GM23338 (cell line): ENCODE data around the gene CCNQ. TPM values are rescaled to one million over a fixed set of nuclear protein-coding genes. Genes with fewer than 3 reads are reported as not detected.

ENCODE experiments used
- ATAC-seq: fragments of 200-7000 bp; cut with Tn5 transposase; 3 replicates; pipeline ENCODE4 v1.9.1; 2020
- DNase-seq: peaks from one replicate; pipeline ENCODE4 v3.0.0-alpha.2; 2015; ENCODE audit warnings: low spot score
- H2AFZ ChIP-seq: fragments of 200-600 bp; sonication (generic); 2 replicates; pipeline ENCODE4 v1.8.0; 2016; ENCODE audit warnings: antibody characterized with exemption, mild to moderate bottlenecking, moderate library complexity
- H3F3A ChIP-seq: fragments of 200-600 bp; sonication (generic); replicated peaks from 2 replicates; pipeline ENCODE4 v1.8.0; 2017; ENCODE audit warnings: antibody characterized with exemption, mixed run types, low read depth
- H3K27ac ChIP-seq: fragments of 200-600 bp; sonication (generic); 2 replicates; pipeline ENCODE4 v1.6.1; 2016; ENCODE audit warnings: low read depth
- H3K27me3 ChIP-seq: fragments of 200-600 bp; sonication (generic); 2 replicates; pipeline ENCODE4 v1.8.0; 2016; ENCODE audit warnings: mild to moderate bottlenecking, mixed run types, moderate library complexity; ENCODE audit not compliant: insufficient read depth
- H3K36me3 ChIP-seq: fragments of 200-600 bp; sonication (generic); 2 replicates; pipeline ENCODE4 v1.8.0; 2016; ENCODE audit warnings: mild to moderate bottlenecking; ENCODE audit not compliant: insufficient read depth
- H3K4me1 ChIP-seq: fragments of 200-600 bp; sonication (generic); 2 replicates; pipeline ENCODE4 v1.8.0; 2016; ENCODE audit warnings: mild to moderate bottlenecking, moderate library complexity; ENCODE audit not compliant: insufficient read depth
- H3K4me2 ChIP-seq: fragments of 200-600 bp; sonication (generic); 2 replicates; pipeline ENCODE4 v1.7.1; 2017; ENCODE audit warnings: mixed run types
- H3K4me3 ChIP-seq: fragments of 200-600 bp; sonication (generic); 2 replicates; pipeline ENCODE4 v1.6.1; 2016; ENCODE audit warnings: mixed run types
- H3K79me2 ChIP-seq: fragments of 200-600 bp; sonication (generic); replicated peaks from 2 replicates; pipeline ENCODE4 v1.8.0; 2017; ENCODE audit warnings: mild to moderate bottlenecking; ENCODE audit not compliant: insufficient read depth
- H3K9me2 ChIP-seq: fragments of 200-600 bp; sonication (generic); 2 replicates; pipeline ENCODE4 v1.8.0; 2017; ENCODE audit not compliant: insufficient read depth
- H4K20me1 ChIP-seq: fragments of 200-600 bp; sonication (generic); replicated peaks from 2 replicates; pipeline ENCODE4 v1.8.0; 2017; ENCODE audit warnings: mild to moderate bottlenecking; ENCODE audit not compliant: insufficient read depth
- H3K27ac Mint-ChIP-seq: 2 replicates; pipeline ENCODE4 v1.8.0; 2020; ENCODE audit warnings: inconsistent platforms, mild to moderate bottlenecking, moderate library complexity, mixed read lengths
- H3K27me3 Mint-ChIP-seq: 3 replicates; pipeline ENCODE4 v1.8.0; 2022; ENCODE audit warnings: low read depth, mild to moderate bottlenecking, moderate library complexity, mixed read lengths, inconsistent platforms; ENCODE audit not compliant: insufficient read depth, poor library complexity
- H3K36me3 Mint-ChIP-seq: 3 replicates; pipeline ENCODE4 v1.8.0; 2021; ENCODE audit warnings: low read depth, mild to moderate bottlenecking, inconsistent platforms, moderate library complexity, mixed read lengths
- H3K4me1 Mint-ChIP-seq: 3 replicates; pipeline ENCODE4 v1.8.0; 2020; ENCODE audit warnings: mild to moderate bottlenecking, inconsistent platforms, mixed read lengths
- H3K4me3 Mint-ChIP-seq: 3 replicates; pipeline ENCODE4 v1.8.0; 2021; ENCODE audit warnings: moderate library complexity, mild to moderate bottlenecking, inconsistent platforms, mixed read lengths
- H3K9me3 Mint-ChIP-seq: 3 replicates; pipeline ENCODE4 v1.8.0; 2020; ENCODE audit warnings: moderate library complexity, mild to moderate bottlenecking, inconsistent platforms, mixed read lengths
- CTCF ChIP-seq, 2 experiments: fragments of 200-600 bp in 1 of 2; sonication (generic) in 1 of 2; conservative IDR thresholded peaks; 2 replicates each; pipeline versions ENCODE4 v1.5.1 to v1.6.1; 2016 to 2017; ENCODE audit warnings: antibody characterized with exemption in 2 of 2, low read depth in 2 of 2, mild to moderate bottlenecking in 2 of 2, moderate library complexity in 1 of 2
- EZH2 ChIP-seq: fragments of 200-600 bp; sonication (generic); IDR thresholded peaks from one replicate; pipeline ENCODE4 v1.8.0; 2017; ENCODE audit warnings: antibody characterized with exemption, mild to moderate bottlenecking, low read depth; ENCODE audit not compliant: unreplicated experiment
- EZH2phosphoT487 ChIP-seq: fragments of 200-600 bp; sonication (generic); IDR thresholded peaks from one replicate; pipeline ENCODE4 v1.8.1; 2018; ENCODE audit warnings: antibody characterized with exemption; ENCODE audit not compliant: unreplicated experiment
- NANOG ChIP-seq: IDR thresholded peaks from 2 replicates; pipeline ENCODE4 v1.6.1; 2016; ENCODE audit warnings: antibody characterized with exemption, borderline replicate concordance
- POLR2AphosphoS5 ChIP-seq: IDR thresholded peaks from 2 replicates; pipeline ENCODE4 v1.6.1; 2016; ENCODE audit warnings: antibody characterized with exemption, low read depth
- ZNF331 ChIP-seq: fragments of 250-450 bp; sonication (Bioruptor Pico); IDR thresholded peaks from 2 replicates; pipeline ENCODE4 v1.5.0; 2020; ENCODE audit warnings: low read depth, mild to moderate bottlenecking, moderate library complexity
- polyA plus RNA-seq: library from polyadenylated mRNA; unstranded; fragments of >200 nt; fragmentation: Nextera tagmentation; extraction: Ambion mirVana; gene quantifications from 2 replicates; pipeline ENCODE4 v1.2.1, GENCODE V29; 2016
- total RNA-seq: library from RNA; depleted of rRNA; stranded (reverse); fragments of >200 nt; shearing (Covaris generic); gene quantifications from 2 replicates; pipeline ENCODE4 v1.2.3, GENCODE V29; 2014
- TF ChIP-seq, protein P1 (sequence below): fragments of 250-450 bp; sonication (Bioruptor Pico); IDR thresholded peaks from 2 replicates; pipeline ENCODE4 v1.5.0; 2020; ENCODE audit warnings: mild to moderate bottlenecking, moderate library complexity
- TF ChIP-seq, protein P2 (sequence below): IDR thresholded peaks from one replicate; pipeline ENCODE4 v1.6.1; 2018; ENCODE audit warnings: antibody characterized with exemption; ENCODE audit not compliant: unreplicated experiment

The CCNQ gene
- total and polyA plus RNA-seq, 2 experiments from 2014 or later: 19.4 to 30.2 TPM

DNA sequence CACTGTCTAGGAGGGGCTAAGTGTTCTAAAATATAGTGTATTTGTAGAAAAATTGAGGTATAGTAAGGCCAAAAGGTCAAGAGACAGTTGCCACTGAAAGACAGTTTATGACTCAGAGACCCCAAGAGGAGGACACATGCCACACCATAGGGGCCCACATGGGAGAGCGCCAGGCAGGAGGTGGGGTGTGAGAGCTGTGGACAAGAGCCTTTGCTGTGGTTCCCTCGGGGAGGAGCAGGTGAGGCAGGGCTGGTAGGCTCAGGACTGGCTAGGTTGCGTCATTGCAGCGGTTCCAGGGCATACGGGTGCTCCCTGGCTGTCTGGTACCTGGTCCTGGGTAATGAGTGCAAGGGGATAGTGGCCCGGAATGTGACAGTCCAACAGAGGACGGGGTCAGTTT is 37.6 kb downstream of the CCNQ start:
- H3K27ac Mint-ChIP-seq: no peak overlapping the region
- H3K4me2 ChIP-seq: no peak overlapping the region
- DNase-seq (no peak), ATAC-seq (no peak)
- H3K4me1 Mint-ChIP-seq: no peaks in the 10 kb centered on the region; the same call in 2 of the 3 replicates
- no peak overlapping the region for H3K27ac ChIP-seq
- H3K4me1 ChIP-seq: no peaks in the 10 kb centered on the region
- H3K27me3 Mint-ChIP-seq: peaks cover 3% of the 10 kb centered on the region
- no peaks in the 10 kb centered on the region for H3K9me3 Mint-ChIP-seq
- H3F3A ChIP-seq: no peaks in the 10 kb centered on the region
- no peak overlapping the region for H2AFZ ChIP-seq
- no peaks in the 10 kb centered on the region for H3K9me2 ChIP-seq
- no peaks in the 10 kb centered on the region for H3K36me3 ChIP-seq
- H3K36me3 Mint-ChIP-seq: no peaks in the 10 kb centered on the region
- no peak overlapping the region for H3K4me3 Mint-ChIP-seq
- no peak for TF ChIP-seq POLR2AphosphoS5
- no peak for TF ChIP-seq CTCF (conservative IDR thresholded peaks at IDR 0.05; ENCODE audit: low read depth in 2 of 2)
- no peak for TF ChIP-seq ZNF331 (CRISPR knock-in tag)
- TF ChIP-seq, protein P1, sequence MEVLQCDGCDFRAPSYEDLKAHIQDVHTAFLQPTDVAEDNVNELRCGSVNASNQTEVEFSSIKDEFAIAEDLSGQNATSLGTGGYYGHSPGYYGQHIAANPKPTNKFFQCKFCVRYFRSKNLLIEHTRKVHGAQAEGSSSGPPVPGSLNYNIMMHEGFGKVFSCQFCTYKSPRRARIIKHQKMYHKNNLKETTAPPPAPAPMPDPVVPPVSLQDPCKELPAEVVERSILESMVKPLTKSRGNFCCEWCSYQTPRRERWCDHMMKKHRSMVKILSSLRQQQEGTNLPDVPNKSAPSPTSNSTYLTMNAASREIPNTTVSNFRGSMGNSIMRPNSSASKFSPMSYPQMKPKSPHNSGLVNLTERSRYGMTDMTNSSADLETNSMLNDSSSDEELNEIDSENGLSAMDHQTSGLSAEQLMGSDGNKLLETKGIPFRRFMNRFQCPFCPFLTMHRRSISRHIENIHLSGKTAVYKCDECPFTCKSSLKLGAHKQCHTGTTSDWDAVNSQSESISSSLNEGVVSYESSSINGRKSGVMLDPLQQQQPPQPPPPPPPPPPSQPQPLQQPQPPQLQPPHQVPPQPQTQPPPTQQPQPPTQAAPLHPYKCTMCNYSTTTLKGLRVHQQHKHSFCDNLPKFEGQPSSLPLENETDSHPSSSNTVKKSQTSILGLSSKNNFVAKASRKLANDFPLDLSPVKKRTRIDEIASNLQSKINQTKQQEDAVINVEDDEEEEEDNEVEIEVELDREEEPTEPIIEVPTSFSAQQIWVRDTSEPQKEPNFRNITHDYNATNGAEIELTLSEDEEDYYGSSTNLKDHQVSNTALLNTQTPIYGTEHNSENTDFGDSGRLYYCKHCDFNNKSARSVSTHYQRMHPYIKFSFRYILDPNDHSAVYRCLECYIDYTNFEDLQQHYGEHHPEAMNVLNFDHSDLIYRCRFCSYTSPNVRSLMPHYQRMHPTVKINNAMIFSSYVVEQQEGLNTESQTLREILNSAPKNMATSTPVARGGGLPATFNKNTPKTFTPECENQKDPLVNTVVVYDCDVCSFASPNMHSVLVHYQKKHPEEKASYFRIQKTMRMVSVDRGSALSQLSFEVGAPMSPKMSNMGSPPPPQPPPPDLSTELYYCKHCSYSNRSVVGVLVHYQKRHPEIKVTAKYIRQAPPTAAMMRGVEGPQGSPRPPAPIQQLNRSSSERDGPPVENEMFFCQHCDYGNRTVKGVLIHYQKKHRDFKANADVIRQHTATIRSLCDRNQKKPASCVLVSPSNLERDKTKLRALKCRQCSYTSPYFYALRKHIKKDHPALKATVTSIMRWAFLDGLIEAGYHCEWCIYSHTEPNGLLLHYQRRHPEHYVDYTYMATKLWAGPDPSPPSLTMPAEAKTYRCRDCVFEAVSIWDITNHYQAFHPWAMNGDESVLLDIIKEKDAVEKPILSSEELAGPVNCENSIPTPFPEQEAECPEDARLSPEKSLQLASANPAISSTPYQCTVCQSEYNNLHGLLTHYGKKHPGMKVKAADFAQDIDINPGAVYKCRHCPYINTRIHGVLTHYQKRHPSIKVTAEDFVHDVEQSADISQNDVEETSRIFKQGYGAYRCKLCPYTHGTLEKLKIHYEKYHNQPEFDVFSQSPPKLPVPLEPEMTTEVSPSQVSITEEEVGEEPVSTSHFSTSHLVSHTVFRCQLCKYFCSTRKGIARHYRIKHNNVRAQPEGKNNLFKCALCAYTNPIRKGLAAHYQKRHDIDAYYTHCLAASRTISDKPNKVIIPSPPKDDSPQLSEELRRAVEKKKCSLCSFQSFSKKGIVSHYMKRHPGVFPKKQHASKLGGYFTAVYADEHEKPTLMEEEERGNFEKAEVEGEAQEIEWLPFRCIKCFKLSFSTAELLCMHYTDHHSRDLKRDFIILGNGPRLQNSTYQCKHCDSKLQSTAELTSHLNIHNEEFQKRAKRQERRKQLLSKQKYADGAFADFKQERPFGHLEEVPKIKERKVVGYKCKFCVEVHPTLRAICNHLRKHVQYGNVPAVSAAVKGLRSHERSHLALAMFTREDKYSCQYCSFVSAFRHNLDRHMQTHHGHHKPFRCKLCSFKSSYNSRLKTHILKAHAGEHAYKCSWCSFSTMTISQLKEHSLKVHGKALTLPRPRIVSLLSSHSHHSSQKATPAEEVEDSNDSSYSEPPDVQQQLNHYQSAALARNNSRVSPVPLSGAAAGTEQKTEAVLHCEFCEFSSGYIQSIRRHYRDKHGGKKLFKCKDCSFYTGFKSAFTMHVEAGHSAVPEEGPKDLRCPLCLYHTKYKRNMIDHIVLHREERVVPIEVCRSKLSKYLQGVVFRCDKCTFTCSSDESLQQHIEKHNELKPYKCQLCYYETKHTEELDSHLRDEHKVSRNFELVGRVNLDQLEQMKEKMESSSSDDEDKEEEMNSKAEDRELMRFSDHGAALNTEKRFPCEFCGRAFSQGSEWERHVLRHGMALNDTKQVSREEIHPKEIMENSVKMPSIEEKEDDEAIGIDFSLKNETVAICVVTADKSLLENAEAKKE (CRISPR knock-in tag): no peak
- TF ChIP-seq NANOG: no peak
- TF ChIP-seq, protein P2, sequence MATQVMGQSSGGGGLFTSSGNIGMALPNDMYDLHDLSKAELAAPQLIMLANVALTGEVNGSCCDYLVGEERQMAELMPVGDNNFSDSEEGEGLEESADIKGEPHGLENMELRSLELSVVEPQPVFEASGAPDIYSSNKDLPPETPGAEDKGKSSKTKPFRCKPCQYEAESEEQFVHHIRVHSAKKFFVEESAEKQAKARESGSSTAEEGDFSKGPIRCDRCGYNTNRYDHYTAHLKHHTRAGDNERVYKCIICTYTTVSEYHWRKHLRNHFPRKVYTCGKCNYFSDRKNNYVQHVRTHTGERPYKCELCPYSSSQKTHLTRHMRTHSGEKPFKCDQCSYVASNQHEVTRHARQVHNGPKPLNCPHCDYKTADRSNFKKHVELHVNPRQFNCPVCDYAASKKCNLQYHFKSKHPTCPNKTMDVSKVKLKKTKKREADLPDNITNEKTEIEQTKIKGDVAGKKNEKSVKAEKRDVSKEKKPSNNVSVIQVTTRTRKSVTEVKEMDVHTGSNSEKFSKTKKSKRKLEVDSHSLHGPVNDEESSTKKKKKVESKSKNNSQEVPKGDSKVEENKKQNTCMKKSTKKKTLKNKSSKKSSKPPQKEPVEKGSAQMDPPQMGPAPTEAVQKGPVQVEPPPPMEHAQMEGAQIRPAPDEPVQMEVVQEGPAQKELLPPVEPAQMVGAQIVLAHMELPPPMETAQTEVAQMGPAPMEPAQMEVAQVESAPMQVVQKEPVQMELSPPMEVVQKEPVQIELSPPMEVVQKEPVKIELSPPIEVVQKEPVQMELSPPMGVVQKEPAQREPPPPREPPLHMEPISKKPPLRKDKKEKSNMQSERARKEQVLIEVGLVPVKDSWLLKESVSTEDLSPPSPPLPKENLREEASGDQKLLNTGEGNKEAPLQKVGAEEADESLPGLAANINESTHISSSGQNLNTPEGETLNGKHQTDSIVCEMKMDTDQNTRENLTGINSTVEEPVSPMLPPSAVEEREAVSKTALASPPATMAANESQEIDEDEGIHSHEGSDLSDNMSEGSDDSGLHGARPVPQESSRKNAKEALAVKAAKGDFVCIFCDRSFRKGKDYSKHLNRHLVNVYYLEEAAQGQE: no peak
- no peak for TF ChIP-seq EZH2
- no peak for TF ChIP-seq EZH2phosphoT487
- no peak overlapping the region for H3K4me3 ChIP-seq
- no peaks in the 10 kb centered on the region for H3K79me2 ChIP-seq
- H4K20me1 ChIP-seq: no peaks in the 10 kb centered on the region
- no peaks in the 10 kb centered on the region for H3K27me3 ChIP-seq
